HepG2 (cell line): ENCODE measurements around the gene MTM1. TPM values are rescaled to one million over a fixed set of nuclear protein-coding genes. Genes with fewer than 3 reads are reported as not detected.

Source experiments
- ATAC-seq: fragments of 200-7000 bp; cut with Tn5 transposase; 3 replicates; pipeline ENCODE4 v1.9.1; 2020; ENCODE audit warnings: mild to moderate bottlenecking, moderate library complexity
- BruUV-seq: library from RNA; stranded (reverse); fragments of 400-500 nt; replicated peaks from 2 replicates; lab custom pipeline; 2021; lab: Mats Ljungman, UMichigan
- CTCF ChIA-PET: fragments of 300-600 bp; formaldehyde crosslinking; extraction: SDS; loops from one replicate; lab custom pipeline; 2021; ENCODE audit warnings: low total read pairs, inconsistent platforms, low intra/inter-chr PET ratio; lab: Yijun Ruan, JAX
- POLR2A ChIA-PET: fragments of 350-600 bp; sonication (Branson Sonifier 250); formaldehyde crosslinking; loops from one replicate; lab custom pipeline; 2020; ENCODE audit warnings: antibody characterized with exemption, inconsistent platforms; lab: Yijun Ruan, JAX
- DNase-seq: peaks from one replicate; pipeline ENCODE4 v3.0.0-alpha.2; 2015; ENCODE audit warnings: low spot score
- FAIRE-seq: peaks from 3 replicates; lab custom pipeline; 2011; peaks lifted over from hg19 to GRCh38; lab: Jason Lieb, UNC
- H2AFZ ChIP-seq: one replicate; pipeline ENCODE4 v1.6.1; 2011; ENCODE audit warnings: low read length, inconsistent platforms
- H3K27ac ChIP-seq: fragments of 300-600 bp; 3 replicates; pipeline ENCODE4 v1.8.0; 2011; ENCODE audit warnings: mixed run types, mild to moderate bottlenecking, mixed read lengths, low read length, inconsistent platforms; ENCODE audit not compliant: insufficient read depth; ENCODE audit errors: extremely low read length
- H3K27me3 ChIP-seq, 2 experiments: fragments of 200-600 bp in 1 of 2; 2 replicates in 1 of 2; 3 replicates in 1 of 2; pipeline versions ENCODE4 v1.6.0 to v1.8.0; 2011; ENCODE audit warnings: low read length in 2 of 2, mild to moderate bottlenecking in 2 of 2, moderate library complexity in 2 of 2, inconsistent platforms in 1 of 2; ENCODE audit not compliant: insufficient read depth in 2 of 2, control insufficient read depth in 1 of 2
- H3K36me3 ChIP-seq, 2 experiments: fragments of 200-600 bp in 1 of 2; replicated peaks in 1 of 2; 2 replicates in 1 of 2; 3 replicates in 1 of 2; pipeline versions ENCODE4 v1.5.1 to v1.8.0; 2011; ENCODE audit warnings: low read length in 2 of 2, inconsistent platforms in 1 of 2; ENCODE audit not compliant: insufficient read depth in 2 of 2, control insufficient read depth in 1 of 2
- H3K4me1 ChIP-seq: 2 replicates; pipeline ENCODE4 v1.5.1; 2012; ENCODE audit warnings: low read length, inconsistent platforms; ENCODE audit not compliant: insufficient read depth
- H3K4me2 ChIP-seq: 2 replicates; pipeline ENCODE4 v1.6.0; 2011; ENCODE audit warnings: low read depth, low read length, inconsistent platforms
- H3K4me3 ChIP-seq, 3 experiments: fragments of 200-600 bp in 1 of 3; sonication (generic), shearing (Covaris generic) in 1 of 3; replicated peaks in 1 of 3; 2 replicates each; pipeline ENCODE4 v1.5.1; 2011 to 2016; ENCODE audit warnings: low read length in 3 of 3, inconsistent platforms in 2 of 3, low read depth in 2 of 3, mild to moderate bottlenecking in 2 of 3, control low read depth in 1 of 3, mixed read lengths in 1 of 3; ENCODE audit not compliant: insufficient read depth in 1 of 3
- H3K79me2 ChIP-seq: one replicate; pipeline ENCODE4 v1.6.1; 2011; ENCODE audit warnings: low read length, inconsistent platforms; ENCODE audit not compliant: insufficient read depth
- H3K9ac ChIP-seq: 2 replicates; pipeline ENCODE4 v1.6.0; 2011; ENCODE audit warnings: mild to moderate bottlenecking, low read depth, low read length, inconsistent platforms; ENCODE audit not compliant: insufficient read depth
- H3K9me3 ChIP-seq: 2 replicates; pipeline ENCODE4 v1.5.1; 2012; ENCODE audit warnings: mild to moderate bottlenecking, low read length
- H4K20me1 ChIP-seq: 2 replicates; pipeline ENCODE4 v1.6.0; 2011; ENCODE audit warnings: inconsistent platforms, mild to moderate bottlenecking, low read length, moderate library complexity; ENCODE audit not compliant: insufficient read depth
- ADNP ChIP-seq: sonication (generic); formaldehyde crosslinking; IDR thresholded peaks from 2 replicates; pipeline ENCODE4 v1.4.0; 2020; ENCODE audit warnings: missing genetic modification reagents
- CHD4 ChIP-seq: fragments of 200-600 bp; sonication (generic); IDR thresholded peaks from 2 replicates; pipeline ENCODE4 v1.7.0; 2017; ENCODE audit warnings: mild to moderate bottlenecking, low read length, borderline replicate concordance
- GPBP1L1 ChIP-seq: sonication (generic); formaldehyde crosslinking; IDR thresholded peaks from 2 replicates; pipeline ENCODE4 v1.5.0; 2020; ENCODE audit warnings: mild to moderate bottlenecking, missing genetic modification reagents
- PCBP1 ChIP-seq: fragments of 200-400 bp; formaldehyde crosslinking; IDR thresholded peaks from 2 replicates; pipeline ENCODE4 v1.6.1; 2017; ENCODE audit warnings: mild to moderate bottlenecking, low read depth, low read length, borderline replicate concordance
- PHF8 ChIP-seq: sonication (generic); formaldehyde crosslinking; IDR thresholded peaks from 2 replicates; pipeline ENCODE4 v1.5.0; 2020; ENCODE audit warnings: missing genetic modification reagents
- PRMT3 ChIP-seq: sonication (generic); formaldehyde crosslinking; IDR thresholded peaks from 2 replicates; pipeline ENCODE4 v1.8.1; 2022; ENCODE audit warnings: low read depth, mild to moderate bottlenecking, moderate library complexity, missing genetic modification reagents, borderline replicate concordance
- RFX3 ChIP-seq: IDR thresholded peaks from 2 replicates; pipeline ENCODE4 v1.6.1; 2016; ENCODE audit warnings: missing biosample characterization, missing genetic modification reagents
- ZNF124 ChIP-seq: sonication (generic); formaldehyde crosslinking; IDR thresholded peaks from 2 replicates; pipeline ENCODE4 v1.4.0; 2020; ENCODE audit warnings: missing genetic modification reagents
- ZNF251 ChIP-seq: sonication (generic); formaldehyde crosslinking; IDR thresholded peaks from 2 replicates; pipeline ENCODE4 v1.9.0; 2021; ENCODE audit warnings: mild to moderate bottlenecking, missing genetic modification reagents
- ZNF333 ChIP-seq: sonication (generic); formaldehyde crosslinking; IDR thresholded peaks from 2 replicates; pipeline ENCODE4 v1.4.0; 2020; ENCODE audit warnings: mild to moderate bottlenecking, missing genetic modification reagents, borderline replicate concordance
- ZNF501 ChIP-seq: sonication (generic); formaldehyde crosslinking; IDR thresholded peaks from 2 replicates; pipeline ENCODE4 v1.5.1; 2020; ENCODE audit warnings: mild to moderate bottlenecking, moderate library complexity, missing genetic modification reagents
- ZNF567 ChIP-seq: sonication (generic); formaldehyde crosslinking; IDR thresholded peaks from 2 replicates; pipeline ENCODE4 v1.8.1; 2023; ENCODE audit warnings: mild to moderate bottlenecking, missing genetic modification reagents, borderline replicate concordance
- ZNF569 ChIP-seq: sonication (generic); formaldehyde crosslinking; IDR thresholded peaks from 2 replicates; pipeline ENCODE4 v1.5.0; 2020; ENCODE audit warnings: mild to moderate bottlenecking, missing genetic modification reagents, moderate library complexity, borderline replicate concordance
- ZNF724P ChIP-seq: sonication (generic); formaldehyde crosslinking; IDR thresholded peaks from 2 replicates; pipeline ENCODE4 v1.8.0; 2022; ENCODE audit warnings: missing genetic modification reagents, borderline replicate concordance
- WGBS: methylation state at CpG from one replicate; pipeline ENCODE4 v1.1.6; 2017; ENCODE audit warnings: low lambda C conversion rate; 5-methylcytosine and 5-hydroxymethylcytosine counted together
- in situ Hi-C: cut with HindIII; loops from 2 replicates; pipeline ENCODE4 v1.10.0; 2017; ENCODE audit warnings: low pct_unique_long_range_greater_than_20kb; ENCODE audit not compliant: extremely low pct_ligation_motif_present
- intact Hi-C: fragments of 100-400 bp; cut with micrococcal nuclease; formaldehyde crosslinking; loops from one replicate; pipeline ENCODE4 v1.10.0; 2022; ENCODE audit not compliant: unreplicated experiment
- polyA plus RNA-seq, 8 experiments: library from polyadenylated mRNA; depleted of rRNA in 3 of 8; stranded (reverse) in 7 of 8; unstranded in 1 of 8; fragments of >200 nt; fragmentation: Illumina TruSeq in 4 of 8; extraction: Trizol in 4 of 8; gene quantifications; 2 replicates each; pipeline versions ENCODE4 v1.2.1 to v1.2.3, GENCODE V29; 2011 to 2016; ENCODE audit warnings: low read depth in 4 of 8, missing spikeins in 1 of 8, mixed read lengths in 1 of 8; ENCODE audit not compliant: insufficient read depth in 1 of 8
- total RNA-seq, 5 experiments: library from RNA; depleted of rRNA; stranded (reverse); fragments of >200 nt; fragmentation: Illumina TruSeq; extraction: Trizol; gene quantifications; 2 replicates each; pipeline ENCODE4 v1.2.3, GENCODE V29; 2016; ENCODE audit warnings: low read depth in 1 of 5

MTM1 gene
- total and polyA plus RNA-seq, 2 of the 13 experiments (the other 11 are each of a cell fraction or from before 2014, with no cell fraction given), result 12.0 to 15.2 TPM

- H4K20me1 ChIP-seq, result no peaks in the 10 kb centered on the region
- no peak overlapping the region for H3K9ac ChIP-seq
- DNase-seq, result no peak
- in situ Hi-C loops, result no loop called here
- TF ChIP-seq ZNF724P (CRISPR knock-in tag), result no peak
- TF ChIP-seq ADNP, result no peak
- no peak for TF ChIP-seq ZNF569 (CRISPR knock-in tag)
- TF ChIP-seq CHD4, result no peak
- no peak for TF ChIP-seq GPBP1L1 (CRISPR knock-in tag)
- TF ChIP-seq PCBP1, result no peak
- no peak for TF ChIP-seq ZNF567 (CRISPR knock-in tag)
- no peak for TF ChIP-seq ZNF124 (CRISPR knock-in tag)
- TF ChIP-seq RFX3 (CRISPR knock-in tag), result no peak
- TF ChIP-seq PHF8 (CRISPR knock-in tag), result no peak
- no peak for TF ChIP-seq ZNF333
- no peak for TF ChIP-seq ZNF251
- no peak for TF ChIP-seq PRMT3 (CRISPR knock-in tag)
- TF ChIP-seq ZNF501 (CRISPR knock-in tag), result no peak
- H3K27ac ChIP-seq, result no peak overlapping the region
- no peak for ATAC-seq
- intact Hi-C loops, result no loop called here
- H3K36me3 ChIP-seq, result peaks cover 0 to 3% of the 10 kb centered on the region in 2 experiments; a peak in 1 of 5 replicates
- no peaks in the 10 kb centered on the region for H3K4me1 ChIP-seq
- ChIA-PET POLR2A (no interaction called here), CTCF (no interaction called here)
- H3K4me3 ChIP-seq, result no peak overlapping the region
- no peaks in the 10 kb centered on the region for H3K9me3 ChIP-seq
- WGBS, result no CpG with 5 or more reads among the region's 2 CpGs
- H3K4me2 ChIP-seq, result no peak overlapping the region
- no TSS peak for BruUV-seq
- no peak for FAIRE-seq
- H3K79me2 ChIP-seq, result no peaks in the 10 kb centered on the region
- no peak overlapping the region for H2AFZ ChIP-seq
- H3K27me3 ChIP-seq, result no peaks in the 10 kb centered on the region
These were observed 95.9 kb downstream of the MTM1 start for GRCh38 chrX:150664290-150664689.
